Breast epithelium (tissue), 4 donors: Measurements from ENCODE around the gene ADARB1. TPM values are rescaled to one million over a fixed set of nuclear protein-coding genes. Genes with fewer than 3 reads are reported as not detected.

Experiments
- DNase-seq, 2 donors: peaks; one replicate each; pipeline ENCODE4 v3.0.0-alpha.2; 2019; ENCODE audit warnings: low spot score in 2 of 2
- H3K27ac ChIP-seq, 2 donors: fragments of 200-600 bp; sonication (generic) in 1 of 2; one replicate each; pipeline ENCODE4 v1.5.1; 2016 to 2019; ENCODE audit warnings: mild to moderate bottlenecking in 1 of 2
- H3K27me3 ChIP-seq, 2 donors: fragments of 200-600 bp; sonication (generic) in 1 of 2; one replicate each; pipeline versions ENCODE4 v1.5.1 to v1.6.0; 2017 to 2019; ENCODE audit warnings: control low read depth in 1 of 2, mild to moderate bottlenecking in 1 of 2
- H3K36me3 ChIP-seq: fragments of 200-600 bp; one replicate; pipeline ENCODE4 v1.5.1; 2019
- H3K4me1 ChIP-seq, 2 donors: fragments of 200-600 bp; sonication (generic); one replicate each; pipeline ENCODE4 v1.5.1; 2016 to 2019; ENCODE audit warnings: control low read depth in 1 of 2
- H3K4me3 ChIP-seq, 3 donors: fragments of 200-600 bp; sonication (generic); 1 replicate in 2 of 3; 2 replicates in 1 of 3; pipeline ENCODE4 v1.5.1; 2016 to 2019; ENCODE audit warnings: mild to moderate bottlenecking in 3 of 3, moderate library complexity in 2 of 3
- H3K9me3 ChIP-seq, 2 donors: fragments of 200-600 bp; sonication (generic) in 1 of 2; one replicate each; pipeline ENCODE4 v1.5.1; 2016 to 2019; ENCODE audit warnings: control low read depth in 1 of 2
- CTCF ChIP-seq, 3 donors: fragments of 450-650 bp; IDR thresholded peaks; one replicate each; pipeline ENCODE4 v1.5.1; 2016 to 2017; ENCODE audit warnings: antibody characterized with exemption in 3 of 3, mild to moderate bottlenecking in 3 of 3, moderate library complexity in 3 of 3
- POLR2A ChIP-seq: fragments of 450-650 bp; IDR thresholded peaks from one replicate; pipeline ENCODE4 v1.6.1; 2016; ENCODE audit warnings: antibody characterized with exemption, mild to moderate bottlenecking, moderate library complexity
- POLR2AphosphoS5 ChIP-seq, 3 donors: sonication (generic); formaldehyde crosslinking; IDR thresholded peaks; one replicate each; pipeline ENCODE4 v1.6.1; 2017; ENCODE audit warnings: antibody characterized with exemption in 3 of 3
- intact Hi-C: fragments of 100-400 bp; cut with DNase I; formaldehyde crosslinking; loops from one replicate; pipeline ENCODE4 v1.15.1; 2023; ENCODE audit warnings: low total_unique reads
- total RNA-seq, 3 donors: library from RNA; depleted of rRNA; stranded (reverse); fragments of >200 nt; gene quantifications; one replicate each; pipeline ENCODE4 v1.1.0, GENCODE V29; 2016

Gene ADARB1
- total RNA-seq, 3 donors from 2014 or later: 19.9 to 21.3 (median 20.0) TPM

GRCh38 chr21:45223236-45224185 lies 149.1 kb downstream of the ADARB1 start:
- no peak overlapping the region for H3K27ac ChIP-seq
- no peaks in the 10 kb centered on the region for H3K9me3 ChIP-seq
- no peak for TF ChIP-seq CTCF (IDR thresholded peaks at IDR 0.05)
- H3K27me3 ChIP-seq: no peaks in the 10 kb centered on the region
- no peaks in the 10 kb centered on the region for H3K4me1 ChIP-seq
- DNase-seq: no peak
- H3K4me3 ChIP-seq: no peak overlapping the region
- intact Hi-C loops: no loop called here
- no peaks in the 10 kb centered on the region for H3K36me3 ChIP-seq

- no peak for DNase-seq
- TF ChIP-seq POLR2A (no peak), CTCF (IDR thresholded peaks at IDR 0.05) (no peak)
- Histone ChIP-seq H3K4me3 (no peak overlapping the region), H3K27ac (no peak overlapping the region), H3K36me3 (no peaks in the 10 kb centered on the region), H3K27me3 (no peaks in the 10 kb centered on the region), H3K9me3 (no peaks in the 10 kb centered on the region), H3K4me1 (no peaks in the 10 kb centered on the region)
- intact Hi-C loops: no loop called here
Observed at GRCh38 chr21:45224189-45224938, 150.0 kb downstream of the ADARB1 start.

- intact Hi-C loops: loop anchor here (5.0 kb wide), 1 partner anchor 842 kb away; no protein-coding TSS in a partner anchor
- Histone ChIP-seq H3K27me3 (no peaks in the 10 kb centered on the region), H3K4me1 (no peaks in the 10 kb centered on the region), H3K27ac (no peak overlapping the region), H3K9me3 (no peaks in the 10 kb centered on the region), H3K4me3 (no peak overlapping the region), H3K36me3 (no peaks in the 10 kb centered on the region)
- no peak for DNase-seq
- TF ChIP-seq POLR2AphosphoS5 (IDR thresholded peaks at IDR 0.05) (no peak), POLR2A (no peak), CTCF (IDR thresholded peaks at IDR 0.05) (no peak)
Observed at GRCh38 chr21:45225041-45225740, 150.8 kb downstream of the ADARB1 start.

- H3K36me3 ChIP-seq: no peaks in the 10 kb centered on the region
- intact Hi-C loops: loop anchor here (5.0 kb wide), 1 partner anchor 841 kb away; no protein-coding TSS in a partner anchor
- H3K27me3 ChIP-seq: no peaks in the 10 kb centered on the region
- no peak overlapping the region for H3K4me3 ChIP-seq
- DNase-seq: no peak
- H3K9me3 ChIP-seq: no peaks in the 10 kb centered on the region
- no peaks in the 10 kb centered on the region for H3K4me1 ChIP-seq
- TF ChIP-seq POLR2A: no peak
- TF ChIP-seq CTCF (IDR thresholded peaks at IDR 0.05): no peak
- TF ChIP-seq POLR2AphosphoS5 (IDR thresholded peaks at IDR 0.05): no peak
- no peak overlapping the region for H3K27ac ChIP-seq
Observed at GRCh38 chr21:45225741-45226327, 151.5 kb downstream of the ADARB1 start.
